Choroid plexus epithelial cell (primary cell): Measurements from ENCODE around the gene HIVEP3.

ENCODE experiments used
- DNase-seq: peaks from one replicate; pipeline ENCODE4 v3.0.0-alpha.2; 2010; ENCODE audit warnings: low read depth
- H3K4me3 ChIP-seq: 2 replicates; pipeline ENCODE4 v1.5.1; 2011; ENCODE audit warnings: low read depth, mild to moderate bottlenecking, control low read depth, low read length, moderate library complexity
- TF ChIP-seq, protein P1 (sequence below): conservative IDR thresholded peaks from 2 replicates; pipeline ENCODE4 v1.5.1; 2011; ENCODE audit warnings: low read depth, mild to moderate bottlenecking, control low read depth, inconsistent platforms, low read length, moderate library complexity

HIVEP3 gene

DNA sequence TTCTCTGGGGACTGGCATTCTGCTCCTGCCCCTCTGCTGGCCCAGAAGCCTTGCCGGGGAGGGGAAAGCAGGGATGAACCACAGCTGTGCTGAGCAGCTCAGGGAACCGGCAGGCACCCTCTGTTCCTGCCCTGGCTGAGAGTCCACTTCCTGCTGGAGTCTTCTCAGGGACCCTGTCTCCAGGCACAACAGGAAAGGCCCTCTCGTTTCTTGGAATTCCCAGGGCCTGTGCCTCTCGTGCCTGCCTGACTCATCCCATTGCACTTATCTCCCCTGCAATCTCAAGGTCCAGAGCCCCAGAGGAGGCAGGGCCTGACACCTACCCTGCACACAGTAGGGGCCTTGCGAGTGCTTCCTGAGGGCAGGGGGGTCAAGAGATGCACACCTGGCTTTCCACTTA is 433.1 kb downstream of the HIVEP3 start:
- no peak overlapping the region for H3K4me3 ChIP-seq
- TF ChIP-seq, protein P1, sequence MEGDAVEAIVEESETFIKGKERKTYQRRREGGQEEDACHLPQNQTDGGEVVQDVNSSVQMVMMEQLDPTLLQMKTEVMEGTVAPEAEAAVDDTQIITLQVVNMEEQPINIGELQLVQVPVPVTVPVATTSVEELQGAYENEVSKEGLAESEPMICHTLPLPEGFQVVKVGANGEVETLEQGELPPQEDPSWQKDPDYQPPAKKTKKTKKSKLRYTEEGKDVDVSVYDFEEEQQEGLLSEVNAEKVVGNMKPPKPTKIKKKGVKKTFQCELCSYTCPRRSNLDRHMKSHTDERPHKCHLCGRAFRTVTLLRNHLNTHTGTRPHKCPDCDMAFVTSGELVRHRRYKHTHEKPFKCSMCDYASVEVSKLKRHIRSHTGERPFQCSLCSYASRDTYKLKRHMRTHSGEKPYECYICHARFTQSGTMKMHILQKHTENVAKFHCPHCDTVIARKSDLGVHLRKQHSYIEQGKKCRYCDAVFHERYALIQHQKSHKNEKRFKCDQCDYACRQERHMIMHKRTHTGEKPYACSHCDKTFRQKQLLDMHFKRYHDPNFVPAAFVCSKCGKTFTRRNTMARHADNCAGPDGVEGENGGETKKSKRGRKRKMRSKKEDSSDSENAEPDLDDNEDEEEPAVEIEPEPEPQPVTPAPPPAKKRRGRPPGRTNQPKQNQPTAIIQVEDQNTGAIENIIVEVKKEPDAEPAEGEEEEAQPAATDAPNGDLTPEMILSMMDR = no peak
- peak; percentile 66 for DNase-seq

DNA sequence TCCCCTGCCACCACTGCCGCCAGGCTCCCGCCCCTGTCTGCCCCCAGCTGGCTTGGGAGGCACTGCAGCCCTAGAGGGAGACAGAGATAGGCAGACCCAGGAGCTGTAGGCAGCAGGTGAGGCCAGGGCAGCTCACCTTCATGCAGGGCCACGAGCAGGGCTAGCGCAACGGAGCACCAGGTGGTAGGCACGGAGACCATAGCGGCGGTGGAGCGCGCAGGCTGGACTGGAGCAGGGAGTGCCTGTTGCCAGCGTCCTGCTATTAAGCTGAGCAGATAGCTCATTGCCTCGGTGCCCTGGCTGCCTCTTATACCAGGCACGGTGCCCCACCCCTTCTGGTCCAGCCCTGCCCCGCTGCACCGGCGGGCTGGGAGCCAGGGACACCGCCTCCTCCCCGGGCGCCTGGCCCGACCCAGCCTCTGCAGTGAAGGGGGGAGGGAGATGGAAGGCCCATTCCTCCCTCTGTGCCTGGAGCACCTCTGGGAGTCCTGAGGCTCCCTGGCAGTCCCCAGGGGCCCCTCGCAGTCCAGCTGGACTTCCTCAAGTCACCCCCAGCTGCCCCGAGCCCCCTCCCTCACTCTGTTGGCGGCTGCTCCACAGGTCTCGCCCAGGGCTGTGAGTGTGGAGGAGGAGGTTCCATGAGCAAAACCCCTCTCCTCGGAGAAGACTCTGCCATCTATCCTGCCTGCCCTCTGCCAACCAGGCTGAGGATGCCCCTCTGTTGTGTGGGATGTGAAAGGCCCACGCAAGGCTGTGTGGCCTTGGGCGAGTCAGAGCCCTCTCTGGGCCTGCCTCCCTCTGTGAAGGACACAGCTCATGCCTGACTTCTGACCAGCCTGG is 434.1 kb downstream of the HIVEP3 start, which contains the start of gene EDN2:
TSS of gene EDN2 (minus strand) at position 282 of the 840 bp plus-strand sequence. CDS start at position 200, 82 bp downstream.
- H3K4me3 ChIP-seq = no peak within 1 kb of the TSS
- DNase-seq = no peak
- TF ChIP-seq, protein P1 = peak; percentile 28

DNA sequence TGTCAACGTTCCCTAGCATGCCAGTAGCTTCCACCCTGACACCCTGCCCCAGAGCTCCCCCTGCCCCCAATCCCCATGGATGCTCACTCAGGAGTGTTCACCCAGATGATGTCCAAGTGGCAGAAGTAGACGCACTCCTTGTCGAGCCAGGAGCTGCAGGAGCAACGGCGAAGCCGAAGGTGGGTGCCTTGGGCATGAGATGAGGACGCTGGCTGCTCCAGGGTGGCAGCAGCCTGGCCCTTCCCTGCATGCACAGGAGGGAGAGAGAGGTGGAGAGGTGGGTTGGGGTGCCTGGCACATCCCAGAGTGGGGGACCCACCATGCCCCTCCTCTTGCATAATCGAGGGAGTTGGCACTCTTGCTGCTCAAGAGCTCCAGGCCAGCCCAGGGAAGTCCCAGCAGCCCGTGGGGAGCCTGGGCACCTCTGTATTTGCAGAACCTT is 434.7 kb downstream of the HIVEP3 start:
- no peak for DNase-seq
- no peak overlapping the region for H3K4me3 ChIP-seq
- TF ChIP-seq, protein P1 = no peak

DNA sequence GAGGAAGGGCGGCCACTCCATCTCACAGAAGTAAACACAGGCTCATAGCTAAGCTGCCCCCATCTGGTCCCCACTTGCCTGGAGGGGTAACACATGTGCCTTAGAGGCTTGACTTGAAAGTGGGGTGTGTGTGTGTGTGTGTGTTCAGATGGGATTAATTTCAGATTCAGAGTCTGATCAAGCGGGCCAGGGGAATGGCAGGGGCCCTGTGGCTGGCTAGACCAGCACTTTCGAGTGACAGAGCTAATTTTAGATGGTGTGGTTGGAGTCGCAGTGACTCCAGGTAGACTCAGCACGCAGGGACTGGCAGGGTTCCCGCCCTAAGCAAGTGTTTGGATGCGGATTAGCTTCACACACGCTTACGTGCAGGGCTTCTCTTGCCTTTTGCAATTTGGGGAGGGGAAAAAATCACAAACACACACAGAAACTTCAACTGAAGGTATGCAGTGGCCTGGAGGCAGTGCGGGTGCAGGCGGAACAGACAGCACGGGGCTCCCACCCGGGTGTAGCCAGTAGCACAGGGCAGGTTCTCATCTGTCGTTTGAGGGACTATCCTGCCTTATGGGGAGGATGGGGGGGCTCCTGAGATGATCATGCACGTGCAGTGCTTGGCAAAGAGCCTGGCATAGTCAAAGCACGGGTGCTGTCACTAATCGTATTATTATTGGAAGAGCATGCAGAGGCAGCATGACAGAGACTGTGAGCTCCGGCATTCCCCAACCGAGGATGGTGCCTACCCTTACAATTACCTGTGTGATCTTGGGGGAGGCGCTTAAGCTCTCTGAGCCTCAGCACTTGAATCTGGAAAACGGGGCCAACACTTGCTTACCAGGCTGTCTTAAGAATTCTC is 435.5 kb downstream of the HIVEP3 start:
- H3K4me3 ChIP-seq = no peak overlapping the region
- TF ChIP-seq, protein P1 = no peak
- DNase-seq = no peak

DNA sequence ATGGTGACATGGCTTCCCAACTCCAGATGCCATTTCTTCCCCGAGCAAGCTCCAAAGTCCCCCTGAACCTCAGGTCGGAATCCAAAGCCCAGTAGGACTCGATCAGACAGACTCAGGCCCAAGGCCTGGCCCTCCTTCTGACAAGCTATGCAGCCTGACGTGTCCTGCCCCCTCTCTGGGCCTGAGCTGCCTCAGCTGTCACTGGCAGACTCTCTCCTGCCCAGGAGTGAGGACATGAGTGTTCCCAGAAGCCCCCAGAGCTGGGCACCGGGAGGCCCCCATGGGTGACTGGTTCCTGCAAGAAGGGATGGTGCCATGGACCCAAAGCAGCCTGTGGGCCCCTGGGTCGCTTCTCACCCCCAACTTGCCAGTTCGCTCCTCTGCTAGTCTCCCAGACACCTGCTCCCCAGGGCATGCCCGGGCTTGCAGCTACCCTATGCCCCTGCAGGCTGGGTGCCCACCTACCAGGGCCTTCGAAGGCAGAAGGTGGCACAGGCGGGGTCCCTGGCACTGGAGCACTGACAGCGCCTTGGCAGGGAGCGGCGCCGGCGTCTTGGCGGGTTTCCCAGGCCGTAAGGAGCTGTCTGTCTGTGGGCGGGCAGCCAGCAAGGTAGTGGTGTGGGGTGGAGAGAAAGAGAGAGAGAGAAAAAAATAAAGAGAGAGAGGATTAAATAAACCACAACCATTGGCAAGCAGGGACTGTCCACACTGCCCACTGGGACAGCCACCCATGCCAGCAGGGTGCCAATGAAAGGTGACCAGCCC is 436.5 kb downstream of the HIVEP3 start:
- TF ChIP-seq, protein P1 = no peak
- H3K4me3 ChIP-seq = no peak overlapping the region
- no peak for DNase-seq

DNA sequence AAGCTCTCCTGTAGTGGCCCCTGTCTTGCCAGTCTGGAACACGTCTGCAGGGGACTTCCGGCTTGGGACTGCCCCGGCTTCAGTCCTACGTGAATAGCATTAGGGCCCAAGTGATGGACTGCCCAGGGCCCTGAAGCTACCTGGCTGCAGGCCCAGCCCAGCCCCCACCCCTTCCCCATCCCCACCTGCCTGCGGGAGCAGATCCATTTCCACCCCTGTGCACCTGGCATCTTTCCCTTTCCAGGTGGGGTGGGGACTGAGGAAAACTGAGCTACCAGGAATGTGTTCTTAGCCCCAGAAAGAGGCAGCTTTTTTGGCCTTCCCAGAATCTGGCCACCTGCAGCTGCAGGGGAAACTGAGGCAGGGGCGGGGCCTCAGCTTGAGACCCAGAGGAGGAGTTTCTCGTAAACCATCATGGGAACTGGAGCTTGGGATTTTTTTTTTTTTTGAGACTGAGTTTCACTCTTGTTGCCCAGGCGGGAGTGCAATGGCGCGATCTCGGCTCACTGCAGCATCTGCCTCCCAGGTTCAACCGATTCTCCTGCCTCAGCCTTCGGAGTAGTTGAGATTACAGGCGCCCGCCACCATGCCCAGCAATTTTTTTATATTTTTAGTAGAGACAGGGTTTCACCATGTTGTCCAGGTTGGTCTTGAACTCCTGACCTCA is 437.5 kb downstream of the HIVEP3 start:
- DNase-seq = no peak
- H3K4me3 ChIP-seq = no peak overlapping the region
- TF ChIP-seq, protein P1 = no peak
